PC-3 (cell line): ENCODE data around the gene CCER1.

Source experiments
- EZH2 ChIP-seq: fragments of 300-600 bp; sonication (generic); IDR thresholded peaks from one replicate; pipeline ENCODE4 v1.6.1; 2017; ENCODE audit warnings: antibody characterized with exemption, mild to moderate bottlenecking, low read length; ENCODE audit not compliant: unreplicated experiment
- EZH2phosphoT487 ChIP-seq: fragments of 300-600 bp; sonication (generic); IDR thresholded peaks from 2 replicates; pipeline ENCODE4 v1.6.1; 2018; ENCODE audit warnings: mild to moderate bottlenecking, antibody characterized with exemption, low read length, borderline replicate concordance

DNA sequence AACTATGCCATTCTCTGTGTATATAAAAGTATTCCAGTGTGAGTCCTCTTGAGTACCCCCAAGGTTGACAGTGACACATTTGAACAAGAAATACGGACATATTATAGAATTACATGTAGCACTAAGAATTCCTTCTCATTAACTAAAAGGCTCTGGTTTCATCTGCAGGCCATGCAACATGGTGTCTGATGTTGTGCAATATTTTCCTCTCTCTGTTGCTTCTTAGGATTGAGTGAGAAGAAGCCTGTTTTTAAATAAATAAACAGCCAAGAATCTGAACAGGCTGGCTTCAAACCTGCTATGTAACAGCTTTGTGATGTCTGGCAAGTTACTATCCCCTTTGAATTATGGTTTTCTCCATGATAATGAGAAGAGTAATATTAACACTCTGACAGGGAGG, 22.2 kb upstream of the CCER1 start:
- no peak for TF ChIP-seq EZH2phosphoT487
- no peak for TF ChIP-seq EZH2
